ENCODE measurements around the gene ISL1. TPM values are rescaled to one million over a fixed set of nuclear protein-coding genes. Genes with fewer than 3 reads are reported as not detected.

Gene ISL1
- total RNA-seq, 1 donor = 0.18 TPM

GRCh38 chr5:51398875-51399642 is 15.8 kb downstream of the ISL1 start:
- no peak overlapping the region for H3K4me3 ChIP-seq (ENCODE audit: low read depth, low read length)
- TF ChIP-seq CTCF (IDR thresholded peaks at IDR 0.05; ENCODE audit: insufficient read depth, low read length) = no peak
- no peak for DNase-seq (ENCODE audit: low read depth)

- TF ChIP-seq CTCF (IDR thresholded peaks at IDR 0.05; ENCODE audit: insufficient read depth, low read length) = no peak
- DNase-seq (ENCODE audit: low read depth) = no peak
- no peak overlapping the region for H3K4me3 ChIP-seq (ENCODE audit: low read depth, low read length)
These were observed 16.4 kb downstream of the ISL1 start for GRCh38 chr5:51399643-51400006.

GRCh38 chr5:51404255-51404654 is 21.0 kb downstream of the ISL1 start:
- no peak for DNase-seq (ENCODE audit: low read depth)
- TF ChIP-seq CTCF (IDR thresholded peaks at IDR 0.05; ENCODE audit: insufficient read depth, low read length) = no peak
- no peak overlapping the region for H3K4me3 ChIP-seq (ENCODE audit: low read depth, low read length)

- H3K4me3 ChIP-seq (ENCODE audit: low read depth, low read length) = no peak overlapping the region
- TF ChIP-seq CTCF (IDR thresholded peaks at IDR 0.05; ENCODE audit: insufficient read depth, low read length) = no peak
- DNase-seq (ENCODE audit: low read depth) = no peak
These were observed 28.7 kb downstream of the ISL1 start for GRCh38 chr5:51411921-51412325.

- H3K4me3 ChIP-seq (ENCODE audit: low read depth, low read length) = no peak overlapping the region
- DNase-seq (ENCODE audit: low read depth) = no peak
These were observed 31.3 kb downstream of the ISL1 start for GRCh38 chr5:51414516-51414915.

GRCh38 chr5:51416149-51416548 is 32.9 kb downstream of the ISL1 start:
- TF ChIP-seq CTCF (IDR thresholded peaks at IDR 0.05; ENCODE audit: insufficient read depth, low read length) = no peak
- H3K4me3 ChIP-seq (ENCODE audit: low read depth, low read length) = no peak overlapping the region
- DNase-seq (ENCODE audit: low read depth) = peak; percentile 13

More at GRCh38 chr5:51414516-51414915, 31.3 kb downstream of the ISL1 start:
- no peak for TF ChIP-seq CTCF (IDR thresholded peaks at IDR 0.05; ENCODE audit: insufficient read depth, low read length)
